HG02840 (cell line): ENCODE results near the gene MTG2.

Experiments used
- ATAC-seq: cut with Tn5 transposase; IDR thresholded peaks from one replicate; pipeline ENCODE4 v1.9.1; 2021; ENCODE audit warnings: mild to moderate bottlenecking, moderate library complexity, moderate number of reproducible peaks; ENCODE audit not compliant: unreplicated experiment, low FRiP score

The MTG2 gene

DNA sequence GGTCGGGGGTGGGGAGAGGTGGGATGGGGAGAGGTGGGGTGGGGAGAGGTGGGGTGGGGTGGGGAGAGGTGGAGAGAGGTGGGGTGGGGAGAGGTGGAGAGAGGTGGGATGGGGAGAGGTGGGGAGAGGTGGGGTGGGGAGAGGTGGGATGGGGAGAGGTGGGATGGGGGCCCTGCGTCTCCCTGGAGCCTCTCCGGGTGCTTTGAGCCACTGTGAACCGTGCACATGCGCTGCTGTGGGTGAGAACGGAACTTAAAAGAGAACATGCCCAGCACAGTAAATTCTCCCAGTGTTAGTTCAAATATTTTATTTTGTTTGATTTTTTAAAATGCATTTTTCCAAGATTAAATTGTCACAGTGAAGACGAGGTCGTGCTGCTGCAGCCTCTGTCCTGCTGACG lies 22.6 kb upstream of the MTG2 start:
- no peak for ATAC-seq

DNA sequence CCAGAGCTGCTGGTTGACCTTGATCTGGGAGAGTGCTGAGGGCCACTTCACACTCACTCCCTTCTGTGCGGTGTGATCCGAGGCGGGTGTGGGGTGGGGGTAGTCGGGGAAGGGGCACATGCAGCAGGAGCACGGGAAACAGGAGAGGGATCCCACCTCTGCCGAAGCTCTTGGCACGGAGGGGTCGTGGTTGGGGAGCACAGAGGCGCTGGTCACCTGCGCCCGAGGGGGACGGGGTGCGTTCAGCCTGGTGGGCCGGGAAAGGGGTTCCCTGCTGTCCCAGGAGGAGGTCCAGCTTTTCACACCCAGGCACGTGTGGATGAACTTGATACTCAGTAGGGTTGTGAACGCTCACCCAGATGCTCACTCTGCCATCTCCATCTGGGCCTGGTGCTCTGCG lies 22.0 kb upstream of the MTG2 start:
- no peak for ATAC-seq

DNA sequence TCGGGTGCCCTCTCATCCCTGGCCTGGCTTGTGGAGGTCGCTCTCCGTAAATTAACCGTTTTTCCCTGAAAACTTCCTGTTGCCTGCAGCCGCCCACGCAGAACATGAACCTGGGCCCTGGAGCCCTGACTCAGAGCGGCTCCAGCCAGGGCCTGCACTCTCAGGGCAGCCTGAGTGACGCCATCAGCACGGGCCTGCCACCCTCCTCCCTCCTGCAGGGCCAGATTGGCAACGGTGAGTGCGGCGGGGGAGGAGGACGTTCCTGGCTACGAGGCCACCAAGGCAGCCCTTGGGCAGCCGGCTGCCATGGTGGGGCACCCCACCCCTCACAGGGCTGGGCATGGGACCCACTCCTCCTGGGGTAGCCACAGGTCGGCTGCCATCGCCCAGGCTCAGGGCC lies 21.5 kb upstream of the MTG2 start:
- no peak for ATAC-seq

DNA sequence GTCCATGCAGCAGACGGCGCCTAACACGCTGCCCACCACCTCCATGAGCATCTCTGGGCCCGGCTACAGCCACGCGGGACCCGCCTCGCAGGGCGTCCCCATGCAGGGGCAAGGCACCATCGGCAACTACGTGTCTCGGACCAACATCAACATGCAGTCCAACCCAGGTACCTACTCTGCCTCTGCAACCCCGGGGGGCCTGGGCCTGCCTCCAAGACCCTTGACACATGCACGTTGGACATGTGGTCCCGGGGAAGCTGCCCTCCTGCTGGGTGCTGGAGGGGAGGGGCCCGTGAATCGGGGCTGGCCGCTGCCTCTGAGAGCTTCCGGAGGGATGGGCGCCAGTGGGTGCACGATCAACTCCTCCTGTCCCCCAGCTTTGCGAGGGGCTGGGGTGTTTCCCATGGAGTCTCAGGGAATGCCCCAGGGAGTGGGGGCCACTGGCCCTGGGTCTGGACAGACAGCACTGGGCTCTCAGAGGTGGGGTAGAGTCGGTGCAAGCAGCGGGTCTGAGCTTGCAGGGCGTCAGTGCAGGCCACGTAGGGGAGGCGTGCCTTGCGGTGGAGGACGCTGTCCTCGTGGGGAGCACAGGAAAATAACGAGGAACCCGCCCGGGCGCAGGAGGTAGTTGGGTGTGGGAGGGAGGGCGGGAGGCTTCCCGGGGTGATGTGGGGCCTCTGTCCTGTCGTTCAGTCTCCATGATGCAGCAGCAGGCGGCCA lies 19.9 kb upstream of the MTG2 start:
- ATAC-seq: no peak

DNA sequence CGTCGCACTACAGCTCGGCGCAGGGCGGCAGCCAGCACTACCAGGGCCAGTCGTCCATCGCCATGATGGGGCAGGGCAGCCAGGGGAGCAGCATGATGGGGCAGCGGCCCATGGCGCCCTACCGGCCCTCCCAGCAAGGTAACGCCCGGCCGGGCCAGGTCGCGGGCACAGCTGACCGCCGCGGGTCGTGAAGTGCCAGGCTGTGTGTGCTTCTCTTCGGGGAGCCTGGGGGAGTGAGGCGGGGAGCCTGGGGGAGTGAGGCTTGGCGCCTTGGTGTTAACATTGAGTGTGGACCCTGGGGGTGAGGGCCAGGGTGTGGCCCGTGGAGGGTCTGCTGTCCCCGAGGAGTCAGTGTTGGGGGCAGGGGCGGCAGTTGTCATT lies 19.4 kb upstream of the MTG2 start:
- no peak for ATAC-seq

DNA sequence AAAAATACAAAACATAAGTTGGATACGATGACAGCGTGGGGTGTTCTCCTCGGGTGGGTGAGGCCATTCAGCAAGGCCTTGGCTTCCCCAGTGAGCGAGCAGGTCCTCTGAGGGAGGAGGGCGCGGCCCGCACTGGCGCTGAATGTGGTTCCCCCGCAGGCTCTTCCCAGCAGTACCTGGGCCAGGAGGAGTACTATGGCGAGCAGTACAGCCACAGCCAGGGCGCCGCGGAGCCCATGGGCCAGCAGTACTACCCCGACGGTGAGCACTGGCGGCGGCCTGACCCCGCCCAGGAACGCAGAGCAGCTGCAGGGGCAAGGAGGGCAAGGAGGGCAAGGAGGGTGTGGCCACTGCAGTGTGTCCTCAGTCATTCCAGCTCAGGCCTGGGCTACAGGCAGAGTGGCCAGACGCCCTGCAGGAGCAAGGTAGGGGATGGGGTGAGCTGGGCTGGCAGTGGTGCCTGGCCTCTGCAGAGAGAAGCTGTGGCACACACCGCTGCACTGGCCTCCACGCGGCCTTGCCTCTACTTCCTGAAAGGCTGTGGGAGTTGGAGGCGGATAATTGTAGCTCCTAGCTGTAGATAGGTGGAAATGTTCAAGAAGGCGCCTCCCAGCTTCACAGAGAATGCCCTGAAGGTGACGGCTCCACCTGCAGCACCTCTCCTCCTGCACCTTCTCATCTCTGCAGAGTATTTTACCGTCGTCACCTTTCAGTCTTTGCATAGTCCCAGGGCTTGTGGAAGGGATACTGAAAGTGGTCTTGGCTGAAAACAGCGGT lies 18.7 kb upstream of the MTG2 start:
- no peak for ATAC-seq

DNA sequence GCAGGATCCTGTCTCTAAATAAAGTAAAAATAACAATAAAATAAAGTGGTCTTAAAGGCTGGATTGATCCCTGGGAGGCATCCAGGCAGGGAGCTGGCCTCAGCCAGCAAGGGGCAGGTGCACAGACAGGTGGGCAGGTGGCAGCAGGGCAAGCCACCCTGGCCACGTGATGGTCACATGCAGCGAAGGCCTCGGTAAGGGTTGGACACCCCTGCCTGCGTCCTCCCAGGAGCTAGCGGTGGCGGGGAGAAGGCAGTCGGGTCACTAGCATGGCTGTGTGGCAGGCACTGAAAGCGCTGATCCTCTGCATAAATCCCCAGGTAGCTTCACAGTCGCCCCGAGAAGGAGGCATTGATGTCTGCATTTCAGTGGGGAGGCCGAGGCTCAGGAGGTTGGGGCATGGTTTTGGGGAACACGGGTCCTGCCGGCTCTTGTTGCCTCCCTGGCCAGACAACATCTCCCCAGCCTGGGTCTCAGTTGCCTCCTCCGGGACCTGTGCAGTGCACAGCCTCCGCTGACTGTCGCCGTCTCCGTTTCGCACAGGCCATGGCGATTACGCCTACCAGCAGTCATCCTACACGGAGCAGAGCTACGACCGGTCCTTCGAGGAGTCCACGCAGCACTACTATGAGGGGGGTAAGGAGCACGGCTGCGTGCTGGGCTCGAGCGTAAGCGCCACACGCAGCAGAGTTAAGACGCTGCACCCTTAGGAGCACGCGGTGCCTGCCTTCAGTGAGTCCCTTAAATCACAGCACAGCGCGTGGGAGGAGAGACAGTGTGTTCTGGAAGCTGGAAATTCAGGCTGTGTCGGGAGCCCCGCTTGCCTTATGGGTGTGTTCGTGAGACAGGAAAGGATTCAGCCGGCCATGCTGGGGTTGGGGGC lies 17.7 kb upstream of the MTG2 start:
- no peak for ATAC-seq

DNA sequence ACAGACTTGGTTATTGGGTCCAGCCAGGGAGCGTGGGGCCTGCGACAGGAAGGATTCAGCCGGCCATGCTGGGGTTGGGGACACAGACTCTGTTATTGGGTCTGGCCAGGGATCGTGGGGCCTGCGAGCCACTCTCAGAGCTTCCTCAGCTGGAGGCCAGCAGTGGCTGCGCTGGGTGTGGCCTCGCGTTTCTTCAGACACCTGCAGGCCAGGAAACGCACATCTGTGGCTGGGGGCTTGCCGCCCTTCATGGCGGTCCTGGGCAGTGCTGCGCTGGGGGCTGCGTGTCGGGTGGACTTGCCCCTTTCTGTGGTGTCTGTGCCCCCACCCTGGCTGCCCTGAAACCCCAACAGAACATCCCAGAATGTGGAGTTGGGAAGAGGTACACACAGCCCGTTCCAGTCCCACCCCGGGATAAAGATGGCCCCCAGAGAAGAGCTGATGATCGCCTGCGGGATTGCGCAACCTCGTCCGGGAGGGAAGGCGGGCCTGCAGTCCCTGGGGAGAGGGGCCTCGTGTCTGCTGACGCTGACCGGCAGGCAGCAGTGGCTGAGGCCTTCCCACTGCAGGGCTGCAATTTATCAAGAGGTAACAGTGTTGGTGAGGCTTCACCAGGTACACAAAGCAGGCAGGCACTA lies 16.9 kb upstream of the MTG2 start:
- no peak for ATAC-seq

DNA sequence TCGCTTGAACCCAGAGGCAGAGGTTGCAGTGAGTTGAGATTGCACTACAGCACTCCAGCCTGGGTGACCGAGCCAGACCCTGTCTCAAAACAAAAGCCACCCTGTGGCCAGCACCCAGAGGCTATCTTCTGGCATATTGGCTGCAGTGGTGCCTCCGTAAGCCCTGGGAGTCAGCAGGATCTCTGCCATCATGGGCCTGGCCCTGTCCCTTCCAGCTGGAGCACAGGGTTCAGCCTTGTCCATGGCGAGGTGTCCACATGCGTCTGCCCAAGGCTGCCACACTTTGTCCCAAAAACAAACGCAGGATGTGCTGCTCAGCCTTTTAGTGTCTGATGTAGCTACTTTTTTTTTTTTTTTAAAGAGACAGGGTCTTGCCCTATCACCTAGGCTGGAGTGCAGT lies 15.4 kb upstream of the MTG2 start:
- ATAC-seq: no peak

DNA sequence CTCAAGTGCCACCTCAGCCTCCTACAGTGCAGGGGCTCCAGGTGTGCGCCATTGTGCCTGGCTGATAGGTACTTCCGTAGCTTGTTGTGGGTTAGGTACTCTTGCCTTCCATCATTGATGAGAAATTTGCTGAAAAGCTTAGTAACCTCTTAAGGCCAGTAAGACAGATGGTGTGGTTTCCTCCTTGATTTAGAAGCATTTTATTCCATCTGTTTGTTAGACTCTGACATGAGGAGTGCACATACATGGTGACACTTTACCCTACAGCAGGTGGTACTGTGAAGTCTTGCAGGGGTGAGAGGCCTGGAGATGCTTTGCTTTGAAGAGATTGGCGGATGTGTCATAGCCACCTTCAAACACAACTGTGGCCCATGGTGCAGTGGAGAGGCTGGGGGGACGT lies 14.8 kb upstream of the MTG2 start:
- no peak for ATAC-seq

DNA sequence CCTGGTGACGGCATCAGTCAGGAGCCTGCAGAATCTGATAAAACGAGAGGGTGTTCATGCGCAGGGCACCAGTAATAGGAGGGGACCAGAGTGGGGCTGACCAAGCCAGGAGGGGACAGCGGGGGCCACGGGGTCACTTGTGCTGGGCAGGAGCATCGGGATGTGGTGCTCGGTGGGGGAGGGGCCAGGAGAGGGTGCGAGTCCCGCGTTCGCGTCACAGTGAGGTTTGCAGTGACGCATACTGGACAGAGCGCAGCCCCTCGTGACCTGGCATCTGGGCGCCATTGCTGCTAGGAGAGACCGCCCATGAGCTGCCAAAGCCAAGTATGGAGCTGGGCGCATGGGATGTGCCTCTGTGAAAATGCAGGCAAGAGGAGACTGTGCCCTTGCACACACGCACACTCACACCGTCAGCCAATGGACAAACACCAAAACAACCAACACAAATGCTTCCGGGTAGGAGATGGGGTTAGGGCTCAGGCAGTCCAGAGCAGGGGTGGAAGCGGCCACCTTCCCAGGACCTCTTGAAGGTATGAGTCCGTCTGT lies 13.9 kb upstream of the MTG2 start:
- no peak for ATAC-seq

DNA sequence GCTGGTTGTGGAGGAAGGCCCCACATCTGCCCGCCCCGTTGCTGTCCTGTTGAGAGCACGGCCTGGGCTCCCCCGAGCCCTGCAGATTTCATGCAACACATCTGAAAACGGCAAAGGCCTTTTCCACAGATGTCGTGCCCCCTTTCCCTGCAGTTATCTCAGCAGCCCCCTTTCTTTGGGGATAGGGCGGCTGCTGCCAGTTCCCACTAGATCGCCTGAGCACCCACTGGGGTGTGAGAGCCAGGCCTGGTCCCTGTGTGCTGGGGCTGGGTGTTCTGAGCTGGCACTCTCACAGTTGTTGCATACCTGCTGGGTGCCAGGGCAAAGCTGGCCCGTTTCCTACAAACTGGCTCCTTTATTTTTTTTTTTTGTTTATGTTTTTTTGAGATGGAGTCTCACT lies 12.3 kb upstream of the MTG2 start:
- ATAC-seq: no peak

DNA sequence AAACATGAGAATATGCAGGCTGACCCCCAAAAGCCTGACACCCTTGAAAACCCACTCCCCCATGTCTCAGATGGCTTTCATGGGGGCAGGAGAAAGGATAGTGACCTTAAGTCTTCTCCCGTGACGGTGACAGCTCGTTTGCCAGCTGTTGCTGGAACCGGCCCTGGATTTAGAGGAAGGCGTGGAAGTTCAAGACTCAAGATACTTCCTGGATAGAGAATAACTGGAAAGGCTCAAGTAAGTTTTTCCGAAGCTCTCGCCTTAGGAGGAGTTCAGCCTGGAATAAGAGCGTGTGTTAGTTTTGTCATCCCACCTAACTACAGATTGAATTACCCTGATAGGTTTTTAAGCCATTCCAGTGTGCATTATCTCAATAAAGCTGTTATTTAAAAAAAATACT lies 11.6 kb upstream of the MTG2 start:
- no peak for ATAC-seq

DNA sequence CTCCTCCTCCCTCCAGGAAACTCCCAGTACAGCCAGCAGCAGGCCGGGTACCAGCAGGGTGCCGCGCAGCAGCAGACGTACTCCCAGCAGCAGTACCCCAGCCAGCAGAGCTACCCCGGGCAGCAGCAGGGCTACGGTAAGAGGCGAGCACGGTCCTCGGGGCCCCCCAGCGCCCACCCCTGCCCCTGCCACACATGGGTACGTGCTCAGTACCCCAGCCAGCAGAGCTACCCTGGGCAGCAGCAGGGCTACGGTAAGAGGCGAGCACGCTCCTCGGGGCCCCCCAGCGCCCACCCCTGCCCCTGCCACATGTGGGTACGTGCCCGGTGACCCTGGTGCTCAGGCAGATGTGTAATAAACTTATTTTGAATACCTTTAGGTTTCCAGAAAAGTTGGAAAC lies 10.2 kb upstream of the MTG2 start:
- ATAC-seq: no peak

DNA sequence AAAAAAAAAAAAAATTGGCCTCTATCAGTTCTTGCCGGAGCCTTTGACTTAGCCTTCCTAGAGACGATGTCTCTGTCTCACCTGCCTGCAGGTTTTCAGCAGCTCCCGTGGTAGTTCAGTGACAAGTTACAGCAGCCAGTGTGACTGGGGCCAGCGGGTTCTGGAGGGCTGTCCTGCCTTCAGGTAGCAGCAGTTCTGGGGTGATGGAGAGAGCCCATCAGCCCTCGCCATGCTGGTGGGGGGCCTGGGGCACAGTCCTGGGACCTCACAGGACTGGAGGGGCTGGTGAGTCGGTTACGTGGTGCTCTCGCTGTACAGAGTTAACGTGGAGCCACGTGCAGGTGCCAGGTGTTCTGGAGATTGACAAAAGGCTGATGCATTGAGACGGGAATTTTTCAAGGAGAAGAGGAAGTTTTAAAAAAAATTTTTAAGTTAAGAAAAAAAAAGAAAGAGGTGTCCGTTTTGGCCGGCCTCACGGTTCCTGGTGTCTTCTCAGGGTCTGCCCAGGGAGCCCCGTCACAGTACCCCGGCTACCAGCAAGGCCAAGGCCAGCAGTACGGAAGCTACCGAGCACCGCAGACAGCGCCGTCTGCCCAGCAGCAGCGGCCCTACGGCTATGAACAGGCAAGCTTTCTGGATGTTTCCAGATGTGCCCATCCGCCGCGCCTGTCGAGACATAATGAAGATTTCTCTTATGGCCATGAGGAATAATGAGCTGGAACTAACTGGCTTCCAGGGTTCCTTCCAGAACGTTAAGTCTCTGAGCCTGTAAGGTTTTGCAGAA lies 8.6 kb upstream of the MTG2 start:
- ATAC-seq: no peak

DNA sequence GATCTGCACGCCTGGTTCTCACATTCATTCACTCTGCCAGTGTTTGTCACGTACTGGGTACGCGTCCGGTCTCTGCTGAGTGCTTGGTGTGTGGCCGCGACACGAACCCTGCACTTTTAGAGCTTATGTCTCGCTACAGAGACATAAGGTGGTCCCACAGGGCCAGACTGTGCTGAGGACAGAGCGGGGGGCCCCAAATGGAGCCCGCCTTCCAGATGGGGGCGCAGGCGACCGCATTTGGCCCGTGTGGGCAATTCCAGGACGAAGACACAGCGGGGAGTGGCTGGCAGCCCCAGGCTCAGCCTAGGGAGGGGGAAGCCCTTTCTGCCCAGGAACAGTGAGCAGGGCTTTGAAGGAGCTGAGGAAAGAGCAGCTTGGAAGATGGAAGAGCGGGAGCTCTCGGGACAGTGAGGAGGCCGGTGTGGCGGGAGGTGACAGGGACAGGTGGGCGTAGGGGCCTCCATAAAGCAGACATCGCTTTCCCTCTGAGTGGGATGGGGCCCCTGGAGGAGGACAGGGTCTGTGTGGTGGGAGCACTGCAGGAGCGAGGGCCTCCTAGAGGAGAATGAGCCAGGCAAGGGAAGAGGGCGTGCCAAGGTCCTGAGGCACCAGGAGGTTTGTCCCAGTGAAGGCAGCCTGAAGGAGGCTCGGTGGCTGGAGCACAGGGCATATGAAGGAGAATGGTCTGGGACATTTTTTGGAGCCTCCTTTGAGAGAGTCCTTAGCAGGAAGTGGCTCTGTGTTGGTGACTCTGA lies 7.8 kb upstream of the MTG2 start:
- ATAC-seq: no peak

DNA sequence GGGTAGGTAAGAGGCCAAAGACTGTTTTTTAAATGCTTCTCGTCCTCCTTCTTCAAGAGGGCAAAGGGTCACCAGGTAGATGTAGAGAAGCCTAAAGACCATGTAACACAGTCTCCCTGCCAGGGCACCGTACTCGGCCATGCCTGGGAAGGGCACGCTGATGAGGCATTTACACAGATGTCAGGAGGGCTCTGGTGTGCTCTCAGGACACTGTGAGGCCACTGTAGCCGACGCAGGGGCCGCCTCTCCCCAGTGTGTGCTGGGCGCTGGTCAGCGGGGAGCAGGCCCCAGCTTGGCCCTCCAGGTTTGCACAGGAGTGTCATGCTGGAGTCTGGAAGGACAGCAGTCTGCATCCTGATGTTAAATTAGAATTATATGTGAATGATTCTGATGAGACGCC lies 7.1 kb upstream of the MTG2 start:
- ATAC-seq: no peak

DNA sequence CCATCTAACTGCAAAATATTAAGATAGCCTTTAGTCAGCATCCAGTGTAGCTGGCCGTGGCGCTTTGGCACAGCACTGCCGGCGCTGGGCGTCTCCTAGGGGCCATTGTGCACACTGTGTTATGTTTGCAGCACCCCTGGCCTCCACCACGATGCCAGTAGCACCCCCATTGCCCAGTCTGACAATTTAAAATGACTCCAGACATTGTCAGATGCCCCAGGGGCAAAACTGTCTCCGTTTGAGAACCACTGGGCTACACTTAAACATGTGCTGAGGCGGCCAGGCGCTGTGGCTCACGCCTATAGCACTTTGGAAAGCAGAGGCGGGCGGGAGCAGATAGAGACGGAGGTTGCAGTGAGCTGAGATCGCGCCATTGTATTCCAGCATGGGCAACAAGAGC lies 6.0 kb upstream of the MTG2 start:
- ATAC-seq: no peak

DNA sequence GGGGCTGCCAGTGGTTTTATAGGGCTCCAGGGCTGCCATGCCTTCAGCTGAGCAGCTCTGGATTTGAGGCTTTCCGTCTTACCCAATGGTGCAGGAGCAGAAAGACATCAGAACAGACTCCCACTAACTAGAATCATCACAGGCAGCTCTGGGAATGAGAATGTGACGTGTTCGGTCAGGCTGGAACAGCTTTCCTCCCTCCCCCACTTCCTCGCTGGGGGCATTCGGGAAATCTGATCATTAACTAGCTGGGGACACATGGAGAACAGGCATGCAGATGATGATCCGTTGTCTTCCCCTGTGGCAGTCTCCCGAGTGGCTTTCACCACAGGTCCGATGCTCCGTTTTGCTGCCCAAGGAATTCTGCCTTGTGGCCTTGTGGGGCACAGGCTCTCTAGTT lies 5.5 kb upstream of the MTG2 start:
- no peak for ATAC-seq
